Hematopoietic multipotent progenitor cell (in vitro differentiated cells): ENCODE measurements around the gene RAB34. TPM values are rescaled to one million over a fixed set of nuclear protein-coding genes. Genes with fewer than 3 reads are reported as not detected.
"Not testable (repeated sequence)": the region's sequence is repeated elsewhere in the genome, so short reads cannot be mapped to it uniquely, and the experiment has no call there.

Experiments used
- DNase-seq, 3 donors: peaks; one replicate each; pipeline ENCODE4 v3.0.0-alpha.2; 2011 to 2015; ENCODE audit warnings: low read depth in 2 of 3, low spot score in 2 of 3
- total RNA-seq: library from RNA; depleted of rRNA; stranded (reverse); fragments of >200 nt; gene quantifications from one replicate; pipeline ENCODE4 v1.2.3, GENCODE V29; 2012

Gene RAB34
- total RNA-seq, 1 donor, result 160 TPM

DNA sequence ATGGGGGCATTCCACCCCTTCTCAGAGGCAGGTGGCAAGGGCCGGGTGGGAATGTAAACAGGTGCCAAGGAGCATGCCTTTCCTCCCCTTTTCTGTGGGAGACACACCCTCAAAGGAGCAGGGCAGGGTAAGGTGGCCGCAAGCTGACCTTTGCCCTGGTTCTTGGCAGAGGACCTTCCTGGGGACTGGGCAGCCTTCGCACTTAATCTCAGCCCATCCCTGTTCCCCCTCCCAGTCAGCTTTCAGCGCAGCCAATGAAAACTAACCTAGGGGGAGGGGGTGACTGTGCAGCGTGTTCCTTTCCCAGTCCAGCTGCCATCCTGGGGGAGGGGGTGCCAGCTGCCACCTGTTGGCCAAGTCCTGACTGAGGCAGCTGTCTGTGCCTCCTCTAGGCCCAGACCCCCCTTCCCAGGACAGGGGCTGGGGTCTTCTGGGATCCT, 29.0 kb upstream of the RAB34 start:
- no peak for DNase-seq

- DNase-seq, result no peak
Measured at GRCh38 chr17:28745786-28746411, 28.2 kb upstream of the RAB34 start.

DNA sequence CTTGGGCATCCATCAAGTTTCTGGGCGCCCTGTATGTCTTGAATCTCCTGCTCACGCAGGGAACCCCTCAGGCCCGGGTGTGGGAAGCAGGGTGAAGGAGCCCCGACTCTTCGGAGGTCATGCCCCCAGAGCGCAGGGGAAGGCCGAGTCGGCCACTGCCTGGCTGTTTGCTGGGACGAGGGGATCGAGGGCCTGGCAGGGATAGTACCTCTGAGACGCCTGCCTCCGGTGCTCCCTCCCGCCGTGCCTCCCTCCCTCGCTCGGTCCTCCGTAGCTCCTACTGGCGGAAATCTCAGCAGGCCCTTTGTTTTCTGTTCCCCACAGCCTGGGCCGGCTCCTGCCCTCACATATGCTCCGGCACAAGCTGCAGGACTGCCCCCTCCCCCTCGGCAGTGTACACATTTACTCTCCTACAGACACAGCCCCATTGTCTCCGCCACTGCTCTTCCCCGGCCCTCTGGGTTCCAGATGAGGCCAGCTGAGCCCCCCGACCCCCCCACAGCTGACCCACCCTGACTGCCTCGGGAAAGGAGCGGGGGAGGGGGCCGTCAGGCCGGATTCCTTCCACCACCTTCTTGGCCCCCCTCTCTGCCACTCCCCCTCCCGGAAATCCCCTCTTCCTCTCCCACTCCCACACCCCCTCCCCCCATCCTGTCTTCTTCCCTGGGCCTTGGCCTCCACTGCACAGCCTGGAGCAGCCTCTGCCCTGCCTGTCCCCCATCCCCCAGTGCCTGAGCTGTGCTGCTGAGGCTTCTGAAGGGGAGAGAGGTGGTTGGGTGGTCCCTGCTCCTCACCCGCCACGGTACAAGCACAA, 27.5 kb upstream of the RAB34 start:
- DNase-seq, result no peak

GRCh38 chr17:28744104-28744971, 26.7 kb upstream of the RAB34 start:
- DNase-seq, result peak in 2 of 3 donors; percentile 44 to 58

DNA sequence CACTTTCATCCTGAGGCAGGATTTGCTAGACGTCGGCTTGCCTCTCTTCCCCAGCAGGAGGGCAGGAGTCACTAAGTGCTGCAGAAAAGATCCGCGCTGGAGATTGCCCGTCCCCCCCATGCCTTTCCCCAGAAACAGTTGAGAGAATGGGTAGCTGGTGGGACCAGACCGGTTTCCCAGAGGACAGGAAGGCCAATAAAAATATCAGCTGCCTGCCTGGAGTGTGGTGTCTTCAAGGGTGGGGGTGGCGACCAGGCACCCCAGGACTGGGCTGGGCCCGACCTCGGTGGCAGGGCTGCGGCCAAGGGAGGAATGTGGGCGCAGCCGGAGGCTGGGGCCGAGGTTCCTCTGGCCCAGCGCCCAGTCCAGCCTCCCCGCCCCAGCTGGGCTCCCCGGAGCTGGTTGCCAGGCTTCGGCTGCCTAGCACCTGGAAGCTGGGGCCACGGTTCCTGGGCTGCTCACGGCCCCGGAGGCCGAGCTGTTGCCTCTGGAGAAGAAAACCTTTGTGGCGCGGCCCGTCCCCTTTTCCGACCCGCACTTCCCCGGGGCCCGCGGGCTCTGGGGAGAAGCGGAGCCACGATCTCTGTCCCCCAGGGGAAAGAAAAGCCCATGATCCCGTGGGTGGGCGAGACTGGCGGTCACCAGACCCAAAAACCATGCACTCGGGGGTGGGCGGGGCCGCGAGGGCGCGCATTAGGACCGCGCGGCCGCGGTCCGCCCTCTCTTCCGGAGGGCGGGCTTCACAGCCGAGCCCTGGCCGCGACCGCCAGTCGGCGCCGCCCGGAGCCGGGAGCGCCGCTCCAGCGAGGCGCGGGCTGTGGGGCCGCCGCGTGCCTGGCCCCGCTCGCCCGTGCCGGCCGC, 25.8 kb upstream of the RAB34 start, which contains the start of gene TRAF4:
Gene TRAF4, plus strand, starts transcription at position 769 of the 861 bp plus-strand sequence. CDS start 102 bp downstream, outside the sequence.
- peak; percentile 67 to 86 (median 84) for DNase-seq

- peak in 2 of 3 donors; percentile 91 to 98 for DNase-seq
Measured at GRCh38 chr17:28741358-28742349, 24.0 kb upstream of the RAB34 start.

DNA sequence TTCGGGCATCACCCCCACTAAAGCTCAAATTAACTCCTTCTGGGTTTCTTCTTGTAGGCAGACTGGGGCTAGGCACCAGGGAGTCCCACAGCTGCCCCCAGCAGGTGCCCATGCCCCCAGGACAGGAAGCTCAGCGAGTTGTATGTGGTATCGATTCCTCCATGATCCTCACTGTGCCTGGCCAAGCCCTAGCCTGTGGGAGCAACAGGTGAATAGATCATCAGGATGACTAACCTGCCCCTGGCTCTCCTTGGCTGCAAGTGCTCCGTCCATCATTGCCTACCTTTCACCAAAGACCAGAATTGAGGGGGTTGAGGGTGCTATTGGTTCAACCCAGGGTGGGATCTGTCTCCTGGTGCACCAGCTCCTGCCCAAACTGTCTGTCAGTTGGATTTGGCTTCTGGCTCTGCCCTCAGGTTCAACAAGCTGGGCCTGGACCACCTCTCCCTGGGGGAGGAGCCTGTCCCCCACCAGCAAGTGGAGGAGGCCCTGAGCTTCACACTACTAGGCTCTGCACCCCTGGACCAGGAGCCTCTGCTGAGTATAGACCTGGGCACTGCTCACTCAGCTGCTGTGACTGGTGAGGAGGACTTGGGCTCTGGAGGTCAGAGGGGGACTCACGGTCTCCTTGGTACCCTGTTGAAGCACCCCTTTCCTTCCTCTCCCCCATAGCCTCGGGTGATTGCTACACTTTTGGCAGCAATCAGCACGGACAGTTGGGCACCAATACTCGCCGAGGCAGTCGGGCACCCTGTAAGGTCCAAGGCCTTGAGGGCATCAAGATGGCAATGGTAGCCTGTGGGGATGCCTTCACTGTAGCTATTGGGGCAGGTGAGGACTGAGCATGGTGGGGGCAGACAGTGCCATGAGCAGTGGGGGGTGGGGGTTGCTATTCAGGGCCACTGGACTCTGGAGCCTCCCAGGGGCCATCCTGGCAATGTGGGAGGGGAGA, 23.0 kb upstream of the RAB34 start:
- DNase-seq, result no peak

- peak in 2 of 3 donors; percentile 78 to 84 for DNase-seq
Measured at GRCh38 chr17:28738680-28739384, 21.2 kb upstream of the RAB34 start.

DNA sequence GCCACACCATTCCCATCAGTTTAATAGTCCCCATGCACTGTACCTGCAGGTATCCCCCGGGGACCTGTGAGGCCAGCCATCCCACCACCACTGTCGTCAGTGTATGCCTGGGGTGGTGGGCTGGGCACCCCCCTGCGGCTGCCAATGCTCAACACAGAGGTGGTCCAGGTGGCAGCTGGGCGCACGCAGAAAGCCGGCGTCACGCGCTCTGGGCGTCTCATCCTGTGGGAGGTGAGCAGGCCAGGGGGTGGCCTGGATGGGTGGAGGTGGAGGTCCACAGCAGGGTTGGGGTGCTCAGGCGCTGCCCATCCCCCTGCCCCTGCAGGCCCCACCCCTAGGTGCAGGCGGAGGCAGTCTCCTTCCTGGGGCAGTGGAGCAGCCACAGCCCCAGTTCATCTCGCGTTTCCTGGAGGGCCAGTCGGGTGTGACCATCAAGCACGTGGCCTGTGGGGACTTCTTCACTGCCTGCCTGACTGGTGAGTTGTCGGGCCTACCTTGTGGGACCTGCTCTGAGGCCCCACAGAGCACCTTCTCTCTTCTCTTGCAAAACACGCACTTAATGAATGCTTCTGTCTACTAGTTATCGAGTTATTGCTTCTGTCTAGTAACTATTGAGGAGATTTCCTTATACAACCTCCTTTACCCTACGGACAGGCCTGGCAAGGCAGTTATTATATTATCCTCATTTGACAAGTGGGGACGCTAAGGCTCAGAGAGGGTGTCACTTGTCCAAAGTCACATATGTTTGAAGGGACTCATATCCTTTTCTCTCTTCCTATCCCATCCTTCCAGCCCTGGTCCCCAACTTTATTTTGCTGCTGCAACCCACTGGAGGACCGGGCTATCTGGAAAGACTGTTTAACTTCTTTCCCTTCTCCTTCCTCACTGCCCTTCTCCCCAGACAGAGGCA, 20.4 kb upstream of the RAB34 start:
- no peak for DNase-seq

GRCh38 chr17:28737316-28737715, 19.6 kb upstream of the RAB34 start:
- DNase-seq, result no peak

DNA sequence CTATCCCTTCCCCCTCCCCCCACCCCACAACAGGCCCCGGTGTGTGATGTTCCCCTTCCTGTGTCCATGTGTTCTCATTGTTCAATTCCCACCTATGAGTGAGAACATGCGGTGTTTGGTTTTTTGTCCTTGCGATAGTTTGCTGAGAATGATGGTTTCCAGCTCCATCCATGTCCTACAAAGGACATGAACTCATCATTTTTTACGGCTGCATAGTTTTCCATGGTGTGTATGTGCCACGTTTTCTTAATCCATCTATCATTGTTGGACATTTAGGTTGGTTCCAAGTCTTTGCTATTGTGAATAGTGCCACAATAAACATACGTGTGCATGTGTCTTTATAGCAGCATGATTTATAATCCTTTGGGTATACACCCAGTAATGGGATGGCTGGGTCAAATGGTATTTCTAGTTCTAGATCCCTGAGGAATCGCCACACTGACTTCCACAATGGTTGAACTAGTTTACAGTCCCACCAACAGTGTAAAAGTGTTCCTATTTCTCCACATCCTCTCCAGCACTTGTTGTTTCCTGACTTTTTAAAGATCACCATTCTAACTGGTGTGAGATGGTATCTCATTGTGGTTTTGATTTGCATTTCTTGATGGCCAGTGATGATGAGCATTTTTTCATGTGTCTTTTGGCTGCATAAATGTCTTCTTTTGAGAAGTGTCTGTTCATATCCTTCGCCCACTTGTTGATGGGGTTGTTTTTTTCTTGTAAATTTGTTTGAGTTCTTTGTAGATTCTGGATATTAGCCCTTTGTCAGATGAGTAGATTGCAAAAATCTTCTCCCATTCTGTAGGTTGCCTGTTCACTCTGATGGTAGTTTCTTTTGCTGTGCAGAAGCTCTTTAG, 18.5 kb upstream of the RAB34 start:
- DNase-seq, result not testable (repeated sequence)

DNA sequence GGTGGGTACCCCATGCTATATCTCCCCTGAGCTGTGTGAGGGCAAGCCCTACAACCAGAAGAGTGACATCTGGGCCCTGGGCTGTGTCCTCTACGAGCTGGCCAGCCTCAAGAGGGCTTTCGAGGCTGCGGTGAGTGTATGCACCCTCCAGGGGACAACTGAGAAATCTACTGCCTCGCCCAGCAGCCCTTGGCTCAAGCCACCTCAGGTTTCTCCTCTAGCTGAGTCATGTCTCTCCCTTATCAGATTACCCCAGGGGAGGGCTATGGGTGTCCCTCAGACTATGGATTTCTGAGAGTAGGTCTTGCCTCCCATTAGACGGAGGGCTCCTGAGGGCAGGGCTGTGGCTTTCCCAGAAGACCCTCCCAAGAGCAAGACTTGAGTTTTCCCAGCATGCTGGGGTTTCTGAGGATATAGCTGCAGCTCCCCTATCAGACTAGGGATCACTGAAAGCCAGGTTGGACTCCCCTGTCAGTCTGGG, 17.6 kb upstream of the RAB34 start:
- DNase-seq, result no peak

GRCh38 chr17:28734712-28735241, 17.1 kb upstream of the RAB34 start:
- no peak for DNase-seq

- no peak for DNase-seq
Measured at GRCh38 chr17:28733346-28733745, 15.7 kb upstream of the RAB34 start.

GRCh38 chr17:28729950-28730330, 12.3 kb upstream of the RAB34 start:
- DNase-seq, result no peak
